Fibroblast of mammary gland (primary cell): ENCODE results near the gene CAMK2A.
A peak's percentile ranks its signal among the peaks of the same experiment; 100 is the strongest.

Experiments
- DNase-seq: peaks from one replicate; pipeline ENCODE4 v3.0.0-alpha.2; 2010; ENCODE audit warnings: low read depth
- H3K4me3 ChIP-seq: 2 replicates; pipeline ENCODE4 v1.5.1; 2011; ENCODE audit warnings: low read depth, mild to moderate bottlenecking, low read length, moderate library complexity; ENCODE audit not compliant: control insufficient read depth
- TF ChIP-seq, protein P1 (sequence below): conservative IDR thresholded peaks from 2 replicates; pipeline ENCODE4 v1.5.1; 2011; ENCODE audit warnings: low read depth, low read length, inconsistent platforms; ENCODE audit not compliant: control insufficient read depth, insufficient read depth

Gene CAMK2A

DNA sequence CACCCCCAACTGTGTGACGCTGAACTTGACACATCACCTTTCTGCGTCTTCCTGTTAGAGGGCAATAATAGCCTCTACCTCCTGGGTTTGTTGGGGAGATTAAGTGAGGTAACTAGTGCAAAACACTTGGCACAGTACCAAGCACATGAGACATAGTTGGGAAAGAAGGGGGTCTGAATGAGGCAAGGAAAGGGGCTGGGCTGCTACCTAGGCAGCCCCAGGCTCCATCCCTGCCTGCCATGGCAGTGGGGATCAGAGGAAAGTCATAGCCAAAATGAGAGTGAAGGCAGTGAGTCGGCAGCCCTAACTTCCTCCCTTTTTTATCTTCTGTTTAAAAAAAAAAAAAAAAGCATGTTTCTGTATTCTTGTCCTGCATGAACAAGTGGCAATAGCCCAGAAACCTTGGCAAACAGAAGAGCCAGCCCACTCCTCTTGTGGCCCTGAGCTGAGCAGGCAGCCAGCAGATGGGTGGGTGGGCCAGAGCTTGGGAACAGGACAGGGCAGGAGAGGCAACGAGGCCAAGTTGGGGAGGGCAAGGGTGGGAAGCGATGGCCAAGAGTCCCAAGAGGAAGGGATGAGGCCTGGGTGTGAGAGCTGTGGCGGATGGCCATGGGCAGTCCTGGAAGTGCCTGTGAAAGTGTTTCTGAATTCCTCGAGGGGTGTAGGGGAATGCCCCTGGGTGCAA is 11.4 kb downstream of the CAMK2A start:
- no peak overlapping the region for H3K4me3 ChIP-seq
- DNase-seq: peak; percentile 43
- TF ChIP-seq, protein P1, sequence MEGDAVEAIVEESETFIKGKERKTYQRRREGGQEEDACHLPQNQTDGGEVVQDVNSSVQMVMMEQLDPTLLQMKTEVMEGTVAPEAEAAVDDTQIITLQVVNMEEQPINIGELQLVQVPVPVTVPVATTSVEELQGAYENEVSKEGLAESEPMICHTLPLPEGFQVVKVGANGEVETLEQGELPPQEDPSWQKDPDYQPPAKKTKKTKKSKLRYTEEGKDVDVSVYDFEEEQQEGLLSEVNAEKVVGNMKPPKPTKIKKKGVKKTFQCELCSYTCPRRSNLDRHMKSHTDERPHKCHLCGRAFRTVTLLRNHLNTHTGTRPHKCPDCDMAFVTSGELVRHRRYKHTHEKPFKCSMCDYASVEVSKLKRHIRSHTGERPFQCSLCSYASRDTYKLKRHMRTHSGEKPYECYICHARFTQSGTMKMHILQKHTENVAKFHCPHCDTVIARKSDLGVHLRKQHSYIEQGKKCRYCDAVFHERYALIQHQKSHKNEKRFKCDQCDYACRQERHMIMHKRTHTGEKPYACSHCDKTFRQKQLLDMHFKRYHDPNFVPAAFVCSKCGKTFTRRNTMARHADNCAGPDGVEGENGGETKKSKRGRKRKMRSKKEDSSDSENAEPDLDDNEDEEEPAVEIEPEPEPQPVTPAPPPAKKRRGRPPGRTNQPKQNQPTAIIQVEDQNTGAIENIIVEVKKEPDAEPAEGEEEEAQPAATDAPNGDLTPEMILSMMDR: no peak

DNA sequence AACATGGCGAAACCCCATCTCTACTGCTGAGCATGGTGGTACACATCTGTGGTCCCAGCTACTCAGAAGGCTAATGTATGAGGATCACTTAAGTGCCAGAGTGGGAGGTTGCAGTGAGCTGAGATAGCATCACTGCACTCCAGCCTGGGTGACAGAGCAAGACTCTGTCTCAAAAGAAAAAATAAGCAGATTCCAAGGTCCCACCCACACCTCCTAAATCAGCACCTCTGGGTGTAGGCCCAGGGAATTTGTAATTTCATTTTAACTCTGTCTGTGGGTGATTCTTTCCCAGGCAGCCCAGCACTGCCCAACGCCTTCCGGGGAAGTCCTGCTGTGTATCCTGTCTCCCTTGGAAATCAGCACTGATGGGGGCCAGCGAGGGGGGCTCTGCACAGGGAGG is 12.5 kb downstream of the CAMK2A start:
- no peak for DNase-seq
- TF ChIP-seq, protein P1: no peak
- no peak overlapping the region for H3K4me3 ChIP-seq

DNA sequence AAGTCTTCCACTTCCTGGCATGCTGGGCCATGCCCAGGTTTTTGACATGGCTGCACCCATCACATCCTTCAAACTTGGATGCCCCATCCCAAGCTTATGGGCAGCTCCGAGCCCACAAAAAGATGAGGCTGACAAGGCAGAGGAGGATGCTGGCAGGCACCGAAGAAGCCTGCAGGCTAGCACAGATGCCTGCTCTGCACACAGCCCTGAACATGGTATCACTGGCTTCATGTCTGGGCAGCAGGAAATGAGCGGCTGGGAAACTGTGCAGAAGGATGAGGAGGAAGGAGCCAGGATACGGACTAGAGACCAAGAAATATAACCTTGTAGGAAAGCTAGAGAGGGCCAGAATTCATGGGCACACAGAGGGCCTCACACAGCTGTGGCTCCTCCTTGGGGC is 14.8 kb downstream of the CAMK2A start:
- H3K4me3 ChIP-seq: no peak overlapping the region
- TF ChIP-seq, protein P1: no peak
- no peak for DNase-seq

DNA sequence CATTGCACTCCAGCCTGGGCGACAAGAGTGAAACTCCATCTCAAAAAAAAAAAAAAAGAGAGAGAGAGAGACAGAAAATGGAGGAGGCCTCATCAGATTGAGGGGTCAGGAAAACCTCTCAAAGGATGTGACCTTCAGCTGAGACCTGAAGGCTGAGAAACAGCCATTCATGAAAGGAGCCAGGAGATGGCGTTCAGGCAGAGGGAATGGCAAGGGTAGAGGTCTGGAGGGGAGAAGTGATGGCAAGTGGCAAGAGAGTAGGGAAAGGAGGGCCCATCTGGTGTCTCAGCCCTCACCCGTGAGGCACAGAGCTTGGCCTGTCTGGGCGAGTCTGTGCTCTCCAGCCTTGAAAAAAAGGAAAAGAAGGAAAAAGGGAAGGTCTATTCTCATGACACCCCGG is 17.0 kb downstream of the CAMK2A start:
- TF ChIP-seq, protein P1: peak; percentile 64
- peak; percentile 63 for DNase-seq
- no peak overlapping the region for H3K4me3 ChIP-seq

DNA sequence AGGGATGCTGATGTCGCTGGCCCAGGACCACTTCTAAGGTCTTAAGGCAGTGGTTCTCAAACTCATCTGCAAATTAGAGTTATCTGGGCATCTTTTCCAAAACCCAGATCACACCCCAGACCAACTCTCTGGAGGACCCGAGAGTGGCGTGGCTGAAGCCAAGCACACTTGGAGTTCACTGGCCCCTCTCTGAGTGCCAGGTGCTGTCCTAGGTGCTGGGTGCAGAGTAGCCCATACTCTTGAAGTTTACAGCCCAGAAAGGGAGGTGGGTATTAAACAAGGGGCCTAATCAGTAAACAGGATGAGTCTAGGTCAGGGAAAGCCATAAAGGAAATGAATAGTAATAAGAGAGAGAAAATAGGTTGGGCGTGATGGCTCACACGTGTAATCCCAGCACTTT is 17.6 kb downstream of the CAMK2A start:
- TF ChIP-seq, protein P1: no peak
- no peak overlapping the region for H3K4me3 ChIP-seq
- no peak for DNase-seq

DNA sequence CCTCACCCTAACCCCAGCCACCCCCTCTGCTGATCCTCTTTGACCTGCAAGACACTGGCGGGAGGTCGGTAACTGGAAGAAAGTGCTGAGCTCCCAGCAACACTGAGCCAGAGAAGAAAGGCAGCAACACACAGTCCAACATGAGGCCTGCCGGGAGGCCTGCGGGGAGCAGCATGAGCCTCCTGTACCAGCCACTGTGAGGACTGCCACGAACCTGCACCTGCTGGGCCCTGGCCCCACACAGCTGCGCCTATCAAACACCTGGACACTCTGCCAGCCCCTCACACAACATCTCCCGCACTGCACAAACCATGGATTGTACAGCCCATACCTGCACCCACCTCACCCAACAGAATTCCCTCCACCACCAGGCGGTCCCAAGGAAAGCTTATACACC is 18.3 kb downstream of the CAMK2A start:
- no peak for DNase-seq
- H3K4me3 ChIP-seq: no peak overlapping the region
- TF ChIP-seq, protein P1: no peak
